ENCODE results near the gene FPGS. TPM values are rescaled to one million over a fixed set of nuclear protein-coding genes. Genes with fewer than 3 reads are reported as not detected.

FPGS gene
- total RNA-seq, 2 donors from 2014 or later, result 31.6 to 55.1 TPM

- Histone ChIP-seq H3K27me3 (no peaks in the 10 kb centered on the region), H3K9ac (ENCODE audit: low read depth in 2 of 2, low read length in 2 of 2) (no peak overlapping the region), H3K9me3 (no peaks in the 10 kb centered on the region), H3K27ac (no peak overlapping the region), H3K4me1 (peaks cover 9% of the 10 kb centered on the region), H3K36me3 (no peaks in the 10 kb centered on the region), H3K4me3 (no peak overlapping the region)
- intact Hi-C loops (cut with DNase I), result loop anchor here (10.0 kb wide), 1 partner anchor 66 kb away; the partner anchor contains the start of gene AK1
- no peak for TF ChIP-seq CTCF (IDR thresholded peaks at IDR 0.05)
- no peak for DNase-seq
Observed at GRCh38 chr9:127808347-127809001, 5.8 kb downstream of the FPGS start.

GRCh38 chr9:127809002-127809539 lies 6.4 kb downstream of the FPGS start:
- no peak for TF ChIP-seq CTCF (IDR thresholded peaks at IDR 0.05)
- H3K4me3 ChIP-seq, result peak overlapping the region; percentile 11
- H3K27me3 ChIP-seq, result no peaks in the 10 kb centered on the region
- H3K4me1 ChIP-seq, result peaks cover 3% of the 10 kb centered on the region
- intact Hi-C loops (cut with DNase I), result loop anchor here (10.0 kb wide), 1 partner anchor 66 kb away; the partner anchor contains the start of gene AK1
- H3K9me3 ChIP-seq, result no peaks in the 10 kb centered on the region
- H3K36me3 ChIP-seq, result no peaks in the 10 kb centered on the region
- peak overlapping the region; percentile 35 to 41 for H3K9ac ChIP-seq (ENCODE audit: low read depth in 2 of 2, low read length in 2 of 2)
- no peak for DNase-seq
- H3K27ac ChIP-seq, result no peak overlapping the region

DNA sequence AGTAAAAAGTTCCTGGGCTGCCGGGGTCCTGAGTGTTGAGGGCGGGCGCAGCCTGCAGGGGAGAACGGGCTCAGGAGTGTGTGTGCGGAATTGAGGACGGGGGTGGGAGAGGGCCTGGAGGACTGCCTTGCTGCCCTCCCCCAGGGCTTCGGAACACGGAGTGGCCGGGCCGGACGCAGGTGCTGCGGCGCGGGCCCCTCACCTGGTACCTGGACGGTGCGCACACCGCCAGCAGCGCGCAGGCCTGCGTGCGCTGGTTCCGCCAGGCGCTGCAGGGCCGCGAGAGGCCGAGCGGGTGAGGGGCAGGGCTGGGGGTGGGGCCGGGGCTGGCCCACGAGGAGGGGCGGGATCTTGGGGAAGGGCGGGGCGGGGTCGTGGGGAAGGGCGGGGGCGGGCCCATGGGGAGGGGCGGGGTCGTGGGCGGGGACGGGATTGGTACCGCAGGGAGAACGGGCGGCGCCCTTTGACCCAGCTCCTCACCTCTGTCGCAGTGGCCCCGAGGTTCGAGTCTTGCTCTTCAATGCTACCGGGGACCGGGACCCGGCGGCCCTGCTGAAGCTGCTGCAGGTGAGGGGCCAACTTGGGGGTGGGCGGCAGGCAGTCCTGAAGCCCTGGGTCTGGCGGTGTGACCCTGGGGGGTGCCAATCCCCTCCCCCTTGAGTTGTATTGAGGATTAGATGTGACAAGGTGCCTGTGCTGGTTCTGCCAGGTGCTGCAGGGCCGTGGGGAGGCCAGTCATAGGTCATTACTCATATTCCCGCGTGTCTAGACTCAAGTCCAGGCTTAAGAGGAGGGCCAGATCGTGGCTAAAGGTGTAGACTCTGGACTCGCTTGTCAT lies 7.1 kb downstream of the FPGS start:
- Histone ChIP-seq H3K9me3 (no peaks in the 10 kb centered on the region), H3K27me3 (no peaks in the 10 kb centered on the region), H3K4me3 (peak overlapping the region; percentile 11), H3K36me3 (no peaks in the 10 kb centered on the region), H3K27ac (no peak overlapping the region), H3K9ac (ENCODE audit: low read depth in 2 of 2, low read length in 2 of 2) (peak overlapping the region; percentile 35 to 41), H3K4me1 (no peaks in the 10 kb centered on the region)
- intact Hi-C loops (cut with DNase I), result loop anchor here (10.0 kb wide), 1 partner anchor 65 kb away; the partner anchor contains the start of gene AK1
- peak; percentile 78 for DNase-seq
- no peak for TF ChIP-seq CTCF (IDR thresholded peaks at IDR 0.05)

- Histone ChIP-seq H3K9me3 (no peaks in the 10 kb centered on the region), H3K36me3 (no peaks in the 10 kb centered on the region), H3K4me3 (no peak overlapping the region), H3K9ac (ENCODE audit: low read depth in 2 of 2, low read length in 2 of 2) (no peak overlapping the region), H3K4me1 (no peaks in the 10 kb centered on the region), H3K27ac (no peak overlapping the region), H3K27me3 (no peaks in the 10 kb centered on the region)
- TF ChIP-seq CTCF (IDR thresholded peaks at IDR 0.05), result no peak
- no peak for DNase-seq
- intact Hi-C loops (cut with DNase I), result no loop called here
Observed at GRCh38 chr9:127810378-127811187, 7.9 kb downstream of the FPGS start.

- TF ChIP-seq CTCF (IDR thresholded peaks at IDR 0.05), result no peak
- Histone ChIP-seq H3K4me3 (no peak overlapping the region), H3K4me1 (no peaks in the 10 kb centered on the region), H3K27me3 (no peaks in the 10 kb centered on the region), H3K9me3 (no peaks in the 10 kb centered on the region), H3K36me3 (no peaks in the 10 kb centered on the region), H3K27ac (no peak overlapping the region), H3K9ac (ENCODE audit: low read depth in 2 of 2, low read length in 2 of 2) (no peak overlapping the region)
- no peak for DNase-seq
- intact Hi-C loops (cut with DNase I), result no loop called here
Observed at GRCh38 chr9:127812011-127812410, 9.3 kb downstream of the FPGS start.
